ENCODE measurements around the gene RAD54L. TPM values are rescaled to one million over a fixed set of nuclear protein-coding genes. Genes with fewer than 3 reads are reported as not detected.

RAD54L gene
- total and polyA plus RNA-seq, 2 experiments from 2014 or later: 3.0 to 4.4 TPM

DNA sequence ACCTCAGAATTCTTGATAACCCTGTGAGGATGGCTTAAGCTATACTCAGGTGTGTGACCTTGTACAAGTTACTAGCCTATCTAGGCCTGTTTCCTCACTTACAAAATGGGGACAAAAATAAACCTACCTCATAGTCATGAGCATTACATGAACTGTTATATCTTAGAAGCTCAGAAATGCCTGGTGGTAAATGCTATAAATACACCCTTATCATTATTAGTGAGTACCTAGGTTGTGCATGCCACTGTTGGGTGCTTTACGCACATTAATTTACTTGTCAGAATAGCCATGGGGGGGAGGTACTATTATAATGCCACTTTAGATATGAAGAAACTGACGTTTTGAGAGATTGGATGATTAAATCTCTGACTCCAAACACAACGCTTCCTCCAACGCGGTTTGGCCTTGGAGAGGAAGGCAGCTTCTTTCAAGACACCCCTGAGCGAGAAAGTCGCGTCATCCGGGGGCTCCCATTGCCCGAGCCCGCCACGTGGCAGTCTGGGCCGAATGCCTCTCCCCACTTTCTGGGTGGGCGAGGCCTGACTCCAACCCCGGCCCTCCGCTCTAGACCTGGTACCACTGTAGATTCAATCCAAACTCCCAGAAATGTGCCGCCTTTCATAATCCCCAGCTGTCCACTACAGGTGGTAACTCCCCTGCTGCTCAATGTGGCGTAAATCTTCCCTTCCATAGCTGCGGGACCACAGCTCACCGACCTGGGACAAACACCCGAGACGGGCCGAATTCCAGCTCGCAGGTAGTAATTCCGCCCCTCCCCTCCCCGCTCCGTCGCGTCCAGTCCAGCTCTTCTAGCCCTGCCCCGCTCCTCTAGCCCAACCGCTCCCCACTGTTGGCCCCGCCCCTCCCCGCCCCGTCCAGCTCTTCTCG is 771 bp upstream of the RAD54L start:
- Histone ChIP-seq H3K9me3 (ENCODE audit: low read depth) (no peaks in the 10 kb centered on the region), H3K27me3 (replicated peaks; ENCODE audit: insufficient read depth) (no peaks in the 10 kb centered on the region), H3F3A (ENCODE audit: insufficient read depth) (no peaks in the 10 kb centered on the region), H3K4me1 (ENCODE audit: insufficient read depth) (peaks cover 11% of the 10 kb centered on the region; the same call in 1 of the 2 replicates), H3K4me3 (peak overlapping the region; percentile 88), H3K9me2 (ENCODE audit: insufficient read depth) (no peaks in the 10 kb centered on the region), H3K79me2 (ENCODE audit: insufficient read depth) (peaks cover 11% of the 10 kb centered on the region), H4K20me1 (ENCODE audit: insufficient read depth) (no peaks in the 10 kb centered on the region), H3K4me2 (ENCODE audit: unreplicated experiment) (peak overlapping the region; percentile 86), H2AFZ (peak overlapping the region; percentile 96), H3K36me3 (ENCODE audit: low read depth) (no peaks in the 10 kb centered on the region), H3K27ac (peak overlapping the region; percentile 75), H3K9ac (peak overlapping the region; percentile 94)
- no peak for TF ChIP-seq EZH2phosphoT487 (IDR thresholded peaks at IDR 0.05; ENCODE audit: insufficient read depth, low read depth)
- no peak for TF ChIP-seq EZH2 (IDR thresholded peaks at IDR 0.05; ENCODE audit: insufficient read depth, poor library complexity, severe bottlenecking)
- in situ Hi-C loops (cut with MboI): no loop called here
- peak; percentile 72 for DNase-seq
- WGBS, 2 experiments (ENCODE audit: low coverage in 1 of 2, low lambda C conversion rate in 2 of 2, missing lambda C conversion rate in 2 of 2): 5 to 6% methylated on average over 23 to 35 of the region's 35 CpGs

DNA sequence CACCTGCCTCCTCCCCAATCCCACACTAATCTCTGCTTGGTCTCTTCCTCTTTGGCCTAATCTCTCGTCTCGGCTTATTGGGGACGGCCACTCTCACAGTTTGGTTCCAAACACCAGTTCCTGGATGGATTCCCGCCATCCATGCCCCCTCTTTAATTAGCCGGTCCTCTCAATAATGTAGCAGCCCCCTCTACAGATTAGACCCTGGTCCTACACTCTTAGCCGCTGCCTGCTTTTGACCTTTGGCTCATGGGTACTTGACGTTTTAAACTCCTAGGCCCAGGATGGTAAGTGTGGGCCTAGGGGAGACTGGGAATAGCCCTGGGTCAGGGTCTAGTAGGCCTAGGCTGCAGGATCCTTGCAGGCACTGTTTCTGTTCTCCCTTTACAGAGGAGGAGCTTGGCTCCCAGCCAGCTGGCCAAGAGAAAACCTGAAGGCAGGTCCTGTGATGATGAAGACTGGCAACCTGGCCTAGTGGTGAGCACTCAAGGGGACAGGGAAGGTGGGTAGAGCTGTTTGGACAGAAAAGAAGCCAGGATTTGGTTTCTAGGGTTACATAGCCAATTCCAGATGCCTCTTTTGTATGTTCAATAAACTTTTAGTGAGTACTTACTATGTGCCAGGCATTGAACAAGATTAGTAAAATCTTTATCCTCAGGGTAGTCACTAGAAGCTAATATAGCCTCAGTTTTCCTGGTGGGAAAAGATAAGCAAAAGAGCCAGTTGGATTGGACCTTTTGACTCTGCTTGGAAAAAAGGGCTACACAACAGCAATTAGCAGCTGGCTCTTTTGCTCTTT is 758 bp downstream of the RAD54L start:
- Histone ChIP-seq H3K27ac (no peak overlapping the region), H2AFZ (peak overlapping the region; percentile 84), H3K9me3 (ENCODE audit: low read depth) (no peaks in the 10 kb centered on the region), H4K20me1 (ENCODE audit: insufficient read depth) (no peaks in the 10 kb centered on the region), H3K36me3 (ENCODE audit: low read depth) (no peaks in the 10 kb centered on the region), H3K9me2 (ENCODE audit: insufficient read depth) (no peaks in the 10 kb centered on the region), H3K4me3 (peak overlapping the region; percentile 84), H3F3A (ENCODE audit: insufficient read depth) (no peaks in the 10 kb centered on the region), H3K27me3 (replicated peaks; ENCODE audit: insufficient read depth) (no peaks in the 10 kb centered on the region), H3K9ac (peak overlapping the region; percentile 69), H3K4me1 (ENCODE audit: insufficient read depth) (peaks cover 11% of the 10 kb centered on the region; the same call in 1 of the 2 replicates), H3K4me2 (ENCODE audit: unreplicated experiment) (peak overlapping the region; percentile 80), H3K79me2 (ENCODE audit: insufficient read depth) (peaks cover 11% of the 10 kb centered on the region)
- DNase-seq: peak; percentile 48
- TF ChIP-seq EZH2 (IDR thresholded peaks at IDR 0.05; ENCODE audit: insufficient read depth, poor library complexity, severe bottlenecking) (no peak), EZH2phosphoT487 (IDR thresholded peaks at IDR 0.05; ENCODE audit: insufficient read depth, low read depth) (no peak)
- WGBS, 2 experiments (ENCODE audit: low coverage in 1 of 2, low lambda C conversion rate in 2 of 2, missing lambda C conversion rate in 2 of 2): 1 to 2% methylated on average over 7 of the region's 7 CpGs
- in situ Hi-C loops (cut with MboI): no loop called here

DNA sequence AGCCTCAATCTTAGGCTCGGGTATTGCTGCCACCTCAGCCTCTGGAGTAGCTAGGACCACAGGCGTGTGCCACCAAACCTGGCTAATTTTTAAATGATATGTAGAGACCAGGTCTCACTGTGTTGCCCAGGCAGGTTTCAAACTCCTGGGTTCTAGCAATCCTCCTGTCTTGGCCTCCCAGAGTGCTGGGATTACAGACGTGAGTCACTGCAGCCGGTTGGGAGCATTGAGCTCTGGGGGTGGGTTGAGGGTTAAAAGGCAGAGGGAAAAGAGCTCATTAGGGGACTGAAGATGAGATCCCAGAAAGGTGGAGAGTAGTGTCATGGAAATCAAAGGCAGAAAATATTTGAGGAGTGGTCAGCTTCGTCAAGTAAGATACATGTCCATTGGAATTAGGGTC is 7.1 kb downstream of the RAD54L start:
- Histone ChIP-seq H3F3A (ENCODE audit: insufficient read depth) (no peaks in the 10 kb centered on the region), H3K9me2 (ENCODE audit: insufficient read depth) (no peaks in the 10 kb centered on the region), H3K4me3 (no peak overlapping the region), H3K79me2 (ENCODE audit: insufficient read depth) (no peaks in the 10 kb centered on the region), H4K20me1 (ENCODE audit: insufficient read depth) (no peaks in the 10 kb centered on the region), H3K9ac (no peak overlapping the region), H3K4me2 (ENCODE audit: unreplicated experiment) (no peak overlapping the region), H3K36me3 (ENCODE audit: low read depth) (no peaks in the 10 kb centered on the region), H3K9me3 (ENCODE audit: low read depth) (no peaks in the 10 kb centered on the region), H3K27ac (no peak overlapping the region), H2AFZ (no peak overlapping the region), H3K4me1 (ENCODE audit: insufficient read depth) (no peaks in the 10 kb centered on the region), H3K27me3 (replicated peaks; ENCODE audit: insufficient read depth) (no peaks in the 10 kb centered on the region)
- 85 to 88% methylated on average over 5 of the region's 5 CpGs for WGBS, 2 experiments (ENCODE audit: low coverage in 1 of 2, low lambda C conversion rate in 2 of 2, missing lambda C conversion rate in 2 of 2)
- no peak for TF ChIP-seq EZH2 (IDR thresholded peaks at IDR 0.05; ENCODE audit: insufficient read depth, poor library complexity, severe bottlenecking)
- no peak for TF ChIP-seq EZH2phosphoT487 (IDR thresholded peaks at IDR 0.05; ENCODE audit: insufficient read depth, low read depth)
- in situ Hi-C loops (cut with MboI): no loop called here
- no peak for DNase-seq

DNA sequence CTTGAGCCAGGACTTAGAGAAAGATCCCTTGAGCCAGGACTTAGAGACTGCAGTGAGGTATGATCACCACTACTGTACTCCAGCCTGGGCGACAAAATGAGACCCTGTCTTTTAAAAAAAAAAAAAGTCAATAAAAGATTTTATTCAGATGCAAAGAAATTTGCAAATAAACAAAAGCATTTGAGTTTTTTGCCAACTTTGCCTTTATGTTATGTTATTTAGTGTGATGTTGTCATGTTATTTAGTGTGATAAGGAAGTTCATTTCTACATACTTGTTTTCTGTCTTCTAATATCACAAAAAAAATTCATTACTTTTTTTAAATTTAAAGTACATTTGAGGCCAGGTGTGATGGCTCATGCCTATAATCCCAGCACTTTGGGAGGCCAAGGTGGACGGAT is 9.0 kb downstream of the RAD54L start:
- in situ Hi-C loops (cut with MboI): no loop called here
- H3K9me3 ChIP-seq (ENCODE audit: low read depth): no peaks in the 10 kb centered on the region
- H3K79me2 ChIP-seq (ENCODE audit: insufficient read depth): no peaks in the 10 kb centered on the region
- no peak overlapping the region for H3K9ac ChIP-seq
- no peak overlapping the region for H3K27ac ChIP-seq
- no peak for DNase-seq
- H3K36me3 ChIP-seq (ENCODE audit: low read depth): no peaks in the 10 kb centered on the region
- no peak overlapping the region for H3K4me2 ChIP-seq (ENCODE audit: unreplicated experiment)
- H2AFZ ChIP-seq: no peak overlapping the region
- no peaks in the 10 kb centered on the region for H3F3A ChIP-seq (ENCODE audit: insufficient read depth)
- no peak for TF ChIP-seq EZH2 (IDR thresholded peaks at IDR 0.05; ENCODE audit: insufficient read depth, poor library complexity, severe bottlenecking)
- TF ChIP-seq EZH2phosphoT487 (IDR thresholded peaks at IDR 0.05; ENCODE audit: insufficient read depth, low read depth): no peak
- 89 to 98% methylated on average over 2 of the region's 2 CpGs for WGBS, 2 experiments (ENCODE audit: low coverage in 1 of 2, low lambda C conversion rate in 2 of 2, missing lambda C conversion rate in 2 of 2)
- H3K4me3 ChIP-seq: no peak overlapping the region
- H3K27me3 ChIP-seq (replicated peaks; ENCODE audit: insufficient read depth): no peaks in the 10 kb centered on the region
- no peaks in the 10 kb centered on the region for H3K4me1 ChIP-seq (ENCODE audit: insufficient read depth)
- no peaks in the 10 kb centered on the region for H4K20me1 ChIP-seq (ENCODE audit: insufficient read depth)
- no peaks in the 10 kb centered on the region for H3K9me2 ChIP-seq (ENCODE audit: insufficient read depth)

Measured in GM23248 (cell line).